ENCODE results near the gene TGFB1I1.

TGFB1I1 gene

GRCh38 chr16:31466381-31466841, 5.5 kb upstream of the TGFB1I1 start:
- H3K4me1 Mint-ChIP-seq: peaks cover 6% of the 10 kb centered on the region
- no peak overlapping the region for H3K4me3 Mint-ChIP-seq
- TF ChIP-seq CTCF (IDR thresholded peaks at IDR 0.05; ENCODE audit: unreplicated experiment in 3 of 3): no peak
- no peaks in the 10 kb centered on the region for H3K9me3 Mint-ChIP-seq
- H3K27me3 Mint-ChIP-seq (ENCODE audit: low read depth): peaks cover 4% of the 10 kb centered on the region
- peaks cover 29% of the 10 kb centered on the region for H3K36me3 Mint-ChIP-seq (ENCODE audit: low read depth)
- H3K27ac Mint-ChIP-seq: no peak overlapping the region

GRCh38 chr16:31467151-31467773, 4.7 kb upstream of the TGFB1I1 start:
- Mint-ChIP-seq H3K36me3 (ENCODE audit: low read depth) (peaks cover 29% of the 10 kb centered on the region), H3K4me3 (no peak overlapping the region)

GRCh38 chr16:31467858-31468257, 4.1 kb upstream of the TGFB1I1 start:
- TF ChIP-seq CTCF (IDR thresholded peaks at IDR 0.05; ENCODE audit: unreplicated experiment in 3 of 3): no peak
- Mint-ChIP-seq H3K4me1 (peaks cover 14% of the 10 kb centered on the region), H3K27ac (no peak overlapping the region), H3K36me3 (ENCODE audit: low read depth) (peaks cover 27% of the 10 kb centered on the region), H3K9me3 (no peaks in the 10 kb centered on the region), H3K4me3 (peak overlapping the region in 1 of 3 experiments; percentile 17), H3K27me3 (ENCODE audit: low read depth) (peaks cover 4% of the 10 kb centered on the region)

More at GRCh38 chr16:31467151-31467773, 4.7 kb upstream of the TGFB1I1 start:
- Mint-ChIP-seq H3K27me3 (ENCODE audit: low read depth) (peaks cover 4% of the 10 kb centered on the region), H3K27ac (no peak overlapping the region), H3K9me3 (no peaks in the 10 kb centered on the region), H3K4me1 (peaks cover 8% of the 10 kb centered on the region)
- no peak for TF ChIP-seq CTCF (IDR thresholded peaks at IDR 0.05; ENCODE audit: unreplicated experiment in 3 of 3)

- peak overlapping the region in 2 of 3 experiments; percentile 93 to 96 for H3K27ac Mint-ChIP-seq
- no peak for TF ChIP-seq CTCF (IDR thresholded peaks at IDR 0.05; ENCODE audit: unreplicated experiment in 3 of 3)
- H3K4me1 Mint-ChIP-seq: peaks cover 20% of the 10 kb centered on the region
- peaks cover 26% of the 10 kb centered on the region for H3K27me3 Mint-ChIP-seq (ENCODE audit: low read depth)
- peak overlapping the region; percentile 59 to 91 (median 90) for H3K4me3 Mint-ChIP-seq
- no peaks in the 10 kb centered on the region for H3K9me3 Mint-ChIP-seq
- H3K36me3 Mint-ChIP-seq (ENCODE audit: low read depth): peaks cover 29% of the 10 kb centered on the region
Measured at GRCh38 chr16:31470615-31471014, 1.3 kb upstream of the TGFB1I1 start.

- peaks cover 34% of the 10 kb centered on the region for H3K27me3 Mint-ChIP-seq (ENCODE audit: low read depth)
- peak overlapping the region; percentile 89 to 96 (median 93) for H3K27ac Mint-ChIP-seq
- H3K36me3 Mint-ChIP-seq (ENCODE audit: low read depth): peaks cover 29% of the 10 kb centered on the region
- TF ChIP-seq CTCF (IDR thresholded peaks at IDR 0.05; ENCODE audit: unreplicated experiment in 3 of 3): no peak
- H3K9me3 Mint-ChIP-seq: no peaks in the 10 kb centered on the region
- peaks cover 22% of the 10 kb centered on the region for H3K4me1 Mint-ChIP-seq
- peak overlapping the region; percentile 90 to 92 (median 91) for H3K4me3 Mint-ChIP-seq
Measured at GRCh38 chr16:31471241-31471874, 594 bp upstream of the TGFB1I1 start.

All from nephron (organoid).